NCI-H128 (cell line): ENCODE measurements around the gene UST.
A peak's percentile ranks its signal among the peaks of the same experiment; 100 is the strongest.
"Not testable (repeated sequence)": the region's sequence is repeated elsewhere in the genome, so short reads cannot be mapped to it uniquely, and the experiment has no call there.

Experiments used
- DNase-seq: peaks from one replicate; lab custom pipeline; 2025; ENCODE audit not compliant: unreplicated experiment; lab: John Stamatoyannopoulos, UW

The UST gene

GRCh38 chr6:148864941-148865340, 118.1 kb downstream of the UST start:
- DNase-seq: no peak

- DNase-seq: no peak
These were observed 119.9 kb downstream of the UST start for GRCh38 chr6:148866657-148867268.

GRCh38 chr6:148867862-148868261, 121.0 kb downstream of the UST start:
- DNase-seq: no peak

GRCh38 chr6:148868314-148868713, 121.5 kb downstream of the UST start:
- no peak for DNase-seq

GRCh38 chr6:148868901-148869300, 122.1 kb downstream of the UST start:
- no peak for DNase-seq

GRCh38 chr6:148869585-148869984, 122.8 kb downstream of the UST start:
- DNase-seq: no peak

GRCh38 chr6:148873154-148873553, 126.3 kb downstream of the UST start:
- DNase-seq: no peak

- no peak for DNase-seq
These were observed 127.0 kb downstream of the UST start for GRCh38 chr6:148873868-148874267.

GRCh38 chr6:148874698-148875293, 128.0 kb downstream of the UST start:
- peak; percentile 16 for DNase-seq

GRCh38 chr6:148878683-148879082, 131.9 kb downstream of the UST start:
- no peak for DNase-seq

- DNase-seq: not testable (repeated sequence)
These were observed 133.9 kb downstream of the UST start for GRCh38 chr6:148880742-148881141.

- DNase-seq: no peak
These were observed 134.9 kb downstream of the UST start for GRCh38 chr6:148881593-148882311.

GRCh38 chr6:148883270-148883669, 136.4 kb downstream of the UST start:
- DNase-seq: no peak

GRCh38 chr6:148884461-148884860, 137.6 kb downstream of the UST start:
- no peak for DNase-seq

GRCh38 chr6:148885136-148885865, 138.5 kb downstream of the UST start:
- no peak for DNase-seq

- DNase-seq: no peak
These were observed 139.4 kb downstream of the UST start for GRCh38 chr6:148885925-148886845.

- no peak for DNase-seq
These were observed 140.4 kb downstream of the UST start for GRCh38 chr6:148887181-148887580.

GRCh38 chr6:148888856-148889255, 142.0 kb downstream of the UST start:
- no peak for DNase-seq

GRCh38 chr6:148890096-148890495, 143.3 kb downstream of the UST start:
- DNase-seq: no peak

GRCh38 chr6:148890652-148891404, 144.0 kb downstream of the UST start:
- no peak for DNase-seq
